Measurements from ENCODE around the gene ACP5.

DNA sequence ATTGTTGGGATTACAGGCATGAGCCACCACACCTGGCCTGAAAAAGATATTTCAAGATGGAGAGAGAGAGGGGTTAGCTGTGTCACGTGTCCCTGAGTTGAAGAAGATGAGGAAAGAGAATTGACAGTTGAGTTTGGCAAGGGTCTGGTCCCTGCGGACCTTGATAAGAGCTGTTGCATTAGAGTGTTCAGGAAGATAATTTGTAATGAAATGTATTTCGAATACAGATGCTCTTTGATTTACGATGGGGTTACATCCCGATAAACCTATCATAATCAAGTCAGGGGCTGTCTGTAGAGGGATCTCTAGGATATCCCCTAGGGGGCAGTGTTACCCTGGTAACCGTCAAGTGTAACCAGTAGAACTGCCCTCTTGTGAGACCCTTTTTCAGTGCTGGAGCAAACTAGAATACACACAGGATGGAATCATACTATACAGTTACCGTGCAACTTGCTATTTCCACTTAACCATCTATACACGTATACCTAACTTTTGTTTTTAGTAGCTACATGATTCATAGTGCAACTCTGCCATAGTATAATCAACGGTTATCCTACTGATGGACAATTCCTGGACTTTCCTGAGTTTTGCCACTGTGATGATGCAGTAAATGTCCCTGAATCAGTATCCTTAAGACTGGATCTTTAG lies 16.9 kb downstream of the ACP5 start:
- peak; percentile 58 for TF ChIP-seq CTCF (IDR thresholded peaks at IDR 0.05; ENCODE audit: poor library complexity, severe bottlenecking)
- TF ChIP-seq POLR2AphosphoS5 (IDR thresholded peaks at IDR 0.05), result no peak
- TF ChIP-seq EZH2 (IDR thresholded peaks at IDR 0.05; ENCODE audit: borderline replicate concordance, insufficient read depth, low read length, poor library complexity, severe bottlenecking), result no peak
- peak; percentile 34 for TF ChIP-seq SMC3 (conservative IDR thresholded peaks at IDR 0.05; ENCODE audit: poor library complexity)
